A204.1 (cell line): ENCODE measurements around the gene IPPK.

Experiments
- FAIRE-seq: peaks from 2 replicates; lab custom pipeline; 2012; peaks lifted over from hg19 to GRCh38; lab: Jason Lieb, UNC

Gene IPPK

DNA sequence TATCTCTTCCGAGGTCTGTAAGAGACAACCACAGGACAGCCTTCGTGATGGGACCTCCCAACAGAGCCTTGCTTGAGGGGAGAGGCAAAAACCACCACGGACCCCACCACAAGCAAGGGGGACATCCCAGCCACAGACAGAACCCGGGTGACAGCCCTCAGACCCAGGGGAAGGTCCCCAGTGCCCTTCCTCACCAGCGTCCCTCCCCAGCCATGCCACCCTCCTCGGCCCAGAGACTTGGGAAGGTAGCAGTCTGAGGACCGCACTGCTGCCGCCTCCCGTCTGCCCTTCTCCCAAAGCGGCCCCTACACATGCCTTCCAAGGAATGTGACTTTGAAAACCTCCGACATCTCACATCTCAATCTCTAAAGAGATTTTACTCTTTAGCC, 13.4 kb downstream of the IPPK start:
- no peak for FAIRE-seq

GRCh38 chr9:92655896-92656536, 13.9 kb downstream of the IPPK start:
- FAIRE-seq = no peak

- no peak for FAIRE-seq
Measured at GRCh38 chr9:92655366-92655765, 14.6 kb downstream of the IPPK start.

- no peak for FAIRE-seq
Measured at GRCh38 chr9:92654481-92655301, 15.2 kb downstream of the IPPK start.

GRCh38 chr9:92652461-92652860, 17.5 kb downstream of the IPPK start:
- no peak for FAIRE-seq

- FAIRE-seq = no peak
Measured at GRCh38 chr9:92650839-92651621, 18.9 kb downstream of the IPPK start.

DNA sequence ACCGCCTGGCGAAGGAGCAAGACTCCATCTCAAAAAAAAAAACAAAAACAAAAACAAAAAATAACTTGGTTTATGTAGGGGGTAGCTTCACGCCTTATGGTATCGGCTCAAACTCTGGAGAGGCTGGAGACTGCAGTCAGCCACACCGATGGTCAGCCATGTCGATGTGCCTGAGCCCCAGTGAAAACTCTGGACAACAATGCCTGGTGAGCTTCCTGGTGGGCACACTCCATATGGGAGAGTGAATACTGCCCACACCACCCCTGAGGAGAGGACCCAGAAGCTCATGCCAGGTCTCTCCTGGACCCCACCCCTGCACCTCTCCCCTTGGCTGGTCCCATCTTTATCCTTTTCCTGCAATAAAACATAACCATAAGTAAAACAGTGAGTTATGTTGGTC, 19.6 kb downstream of the IPPK start:
- no peak for FAIRE-seq

- FAIRE-seq = no peak
Measured at GRCh38 chr9:92649007-92649406, 20.9 kb downstream of the IPPK start.

DNA sequence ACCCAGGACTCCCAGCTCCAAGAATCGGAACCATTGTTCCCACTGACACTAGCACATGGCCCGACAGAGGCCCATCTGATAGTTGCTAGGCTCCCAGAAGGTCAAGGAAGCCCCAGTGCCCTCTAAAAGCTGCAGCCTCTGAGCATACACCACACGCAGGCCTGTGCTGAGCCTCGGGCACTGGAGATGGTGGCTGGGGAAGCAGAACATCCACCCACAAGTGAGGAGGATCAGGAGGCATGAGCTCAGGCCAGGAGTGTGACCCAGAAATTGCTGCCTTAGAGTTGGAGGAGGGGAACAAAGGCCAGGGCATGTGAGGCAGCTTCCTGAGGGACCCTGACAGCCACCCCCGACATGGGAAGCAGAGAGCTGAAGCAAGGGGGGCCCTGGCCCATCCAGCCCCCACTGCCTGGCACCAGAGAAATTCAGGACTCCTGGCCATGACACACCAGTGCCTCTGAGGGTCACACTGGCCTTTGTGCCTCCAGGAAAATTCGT, 21.4 kb downstream of the IPPK start:
- no peak for FAIRE-seq

- no peak for FAIRE-seq
Measured at GRCh38 chr9:92647671-92648473, 22.1 kb downstream of the IPPK start.

GRCh38 chr9:92645041-92645440, 24.9 kb downstream of the IPPK start:
- FAIRE-seq = no peak

- FAIRE-seq = no peak
Measured at GRCh38 chr9:92644278-92644677, 25.7 kb downstream of the IPPK start.

DNA sequence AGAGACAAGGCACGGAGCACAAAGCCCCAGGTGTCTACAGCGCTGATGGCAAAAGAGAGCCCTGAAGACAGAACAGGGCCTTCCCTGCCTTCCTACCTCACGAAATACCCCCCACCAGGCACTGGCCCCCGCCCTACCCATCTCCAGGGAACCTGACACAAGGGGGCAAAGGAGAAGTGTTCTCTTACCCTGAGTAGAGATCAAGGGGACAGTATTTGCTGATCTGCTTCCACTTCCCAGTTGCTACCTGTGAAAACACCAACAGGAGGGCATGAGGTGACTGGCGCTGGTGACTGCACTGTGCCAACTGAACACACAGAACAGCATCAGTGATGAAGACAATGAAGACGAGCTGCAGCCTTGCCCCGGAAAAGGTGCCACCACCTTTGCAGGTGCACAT, 27.4 kb downstream of the IPPK start:
- no peak for FAIRE-seq

DNA sequence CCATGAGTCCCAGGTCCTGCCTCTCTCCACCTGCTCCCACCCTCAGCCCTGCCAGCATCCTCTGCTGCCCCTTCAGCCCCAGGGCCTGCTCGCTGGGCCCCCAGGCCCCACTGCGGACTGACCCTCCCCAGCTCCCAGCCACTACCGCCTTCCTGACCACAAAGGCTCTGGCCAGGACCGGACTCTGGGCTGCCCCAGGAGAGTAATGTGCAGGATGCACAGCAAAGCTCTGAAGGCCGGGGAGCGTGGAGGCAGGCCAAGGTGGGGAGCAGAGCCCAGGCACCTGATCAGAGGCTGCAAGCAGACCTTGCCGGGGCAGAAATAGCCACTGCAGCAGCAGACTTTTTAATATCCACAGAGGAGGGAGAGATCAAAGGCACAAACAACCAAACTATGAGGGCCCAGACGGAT, 27.9 kb downstream of the IPPK start:
- FAIRE-seq = no peak

GRCh38 chr9:92641092-92641809, 28.7 kb downstream of the IPPK start:
- no peak for FAIRE-seq

GRCh38 chr9:92640398-92641091, 29.4 kb downstream of the IPPK start:
- FAIRE-seq = no peak

GRCh38 chr9:92639791-92640271, 30.1 kb downstream of the IPPK start:
- FAIRE-seq = no peak

GRCh38 chr9:92639124-92639523, 30.8 kb downstream of the IPPK start:
- FAIRE-seq = no peak

GRCh38 chr9:92638621-92639101, 31.3 kb downstream of the IPPK start:
- no peak for FAIRE-seq

DNA sequence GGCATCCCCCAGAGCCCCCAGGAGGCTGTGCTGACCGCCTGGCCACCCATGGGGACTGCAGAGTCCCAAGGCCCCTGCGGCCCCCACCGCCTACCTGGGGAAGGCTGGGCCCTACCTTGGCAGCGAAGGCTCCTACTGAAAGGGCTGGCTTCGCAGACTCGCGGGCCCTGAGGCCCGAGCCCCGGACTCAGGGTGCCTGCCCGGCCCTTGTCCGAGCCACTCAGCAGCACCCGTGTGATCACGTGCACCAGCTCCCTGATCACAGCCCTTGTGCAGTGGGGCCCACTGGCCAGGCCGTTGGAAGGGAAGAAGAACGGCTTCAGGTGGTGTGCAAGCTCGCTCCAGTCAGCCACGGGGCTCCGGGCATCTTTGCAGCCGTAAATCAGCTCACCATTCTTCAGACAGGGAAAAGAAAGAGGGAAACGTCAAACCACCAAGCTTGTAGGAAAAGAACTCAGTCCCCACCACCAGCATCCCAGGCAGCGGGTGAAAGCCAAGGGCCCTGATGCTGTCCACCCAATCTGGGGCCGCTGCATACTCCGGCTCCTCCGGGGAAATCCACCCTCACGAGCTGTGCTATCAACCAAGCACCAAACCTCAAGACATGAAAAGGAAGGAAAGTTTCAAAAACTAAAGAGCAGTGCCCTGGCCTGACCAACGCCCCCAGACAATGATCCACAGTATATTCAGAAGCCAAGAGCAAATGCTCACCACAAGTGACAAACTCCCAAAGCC, 31.9 kb downstream of the IPPK start:
- FAIRE-seq = no peak
